HL-60 (cell line): ENCODE data around the gene SLC22A5.

Source experiments
- DNase-seq, 2 experiments: peaks; one replicate each; pipeline ENCODE4 v3.0.0-alpha.2; 2010 to 2020; ENCODE audit warnings: low read depth in 1 of 2, low spot score in 1 of 2
- H3K27ac ChIP-seq: fragments of 250-450 bp; sonication (Bioruptor Pico); replicated peaks from 2 replicates; pipeline ENCODE4 v1.5.1; 2020; ENCODE audit warnings: mild to moderate bottlenecking, moderate library complexity
- H3K27me3 ChIP-seq: fragments of 250-450 bp; sonication (Bioruptor Pico); 2 replicates; pipeline ENCODE4 v1.5.1; 2021; ENCODE audit warnings: mild to moderate bottlenecking, moderate library complexity; ENCODE audit not compliant: insufficient read depth, poor library complexity, severe bottlenecking
- H3K4me3 ChIP-seq: replicated peaks from 2 replicates; pipeline ENCODE4 v1.5.1; 2011; ENCODE audit warnings: mild to moderate bottlenecking, control low read depth, low read length; ENCODE audit not compliant: insufficient read depth
- GABPA ChIP-seq: IDR thresholded peaks from 2 replicates; pipeline ENCODE4 v1.6.1; 2012; ENCODE audit warnings: low read depth
- POLR2AphosphoS5 ChIP-seq: IDR thresholded peaks from 2 replicates; pipeline ENCODE4 v1.6.1; 2012; ENCODE audit warnings: low read depth
- SPI1 ChIP-seq: IDR thresholded peaks from 2 replicates; pipeline ENCODE4 v1.6.1; 2012; ENCODE audit warnings: low read depth, mild to moderate bottlenecking, borderline replicate concordance
- TF ChIP-seq, protein P1 (sequence below): IDR thresholded peaks from one replicate; pipeline ENCODE4 v1.5.1; 2011; ENCODE audit warnings: low read length, control low read depth, inconsistent platforms; ENCODE audit not compliant: insufficient read depth
- TF ChIP-seq, protein P2 (sequence below): IDR thresholded peaks from 2 replicates; pipeline ENCODE4 v1.6.1; 2012; ENCODE audit warnings: low read depth; ENCODE audit not compliant: insufficient replicate concordance

The SLC22A5 gene

DNA sequence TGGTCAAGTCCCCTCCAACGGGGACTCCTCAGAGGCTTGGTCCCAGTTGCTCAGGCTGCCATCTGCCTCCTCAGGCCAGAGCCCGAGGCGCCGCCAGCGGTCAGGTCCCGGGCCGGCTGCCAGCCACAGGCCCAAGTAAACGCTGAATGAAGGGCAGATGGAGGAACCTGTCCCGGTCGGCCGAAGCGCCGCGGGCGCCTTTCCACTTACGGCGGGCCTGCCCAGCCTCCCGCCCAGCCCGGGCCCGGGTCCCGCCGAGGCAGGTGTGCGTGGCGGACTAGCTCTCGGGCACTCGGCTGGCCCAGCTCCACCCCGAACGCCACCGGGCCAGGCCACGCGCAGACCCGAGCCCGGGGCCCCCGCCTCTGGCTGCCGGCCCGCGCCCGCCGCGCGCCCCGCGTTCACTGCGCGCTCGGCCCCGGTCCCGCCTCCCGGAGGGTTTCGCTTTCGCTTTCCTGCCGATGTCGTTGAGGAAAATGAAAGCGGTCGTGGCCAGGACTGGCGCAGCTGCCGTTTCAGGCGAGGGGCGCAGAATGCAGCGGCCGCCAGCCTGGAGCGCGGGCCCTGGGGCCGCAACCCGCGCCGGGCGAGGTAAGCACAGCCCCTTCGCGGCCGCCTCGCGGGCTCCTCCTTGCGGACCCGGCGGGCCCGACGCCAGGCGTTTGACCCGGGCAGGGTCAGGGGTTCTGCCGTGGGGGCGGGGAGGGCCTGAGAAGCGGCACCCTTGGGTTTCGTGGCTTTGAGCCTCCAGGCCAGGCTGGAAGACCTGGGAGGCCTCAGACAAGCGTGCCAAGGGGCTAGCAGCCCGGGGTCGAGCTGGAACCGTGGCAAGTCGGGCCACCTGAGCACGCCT, 41.2 kb downstream of the SLC22A5 start:
- peak overlapping the region; percentile 47 for H3K4me3 ChIP-seq
- peak overlapping the region; percentile 76 for H3K27ac ChIP-seq
- no peaks in the 10 kb centered on the region for H3K27me3 ChIP-seq
- TF ChIP-seq, protein P1, sequence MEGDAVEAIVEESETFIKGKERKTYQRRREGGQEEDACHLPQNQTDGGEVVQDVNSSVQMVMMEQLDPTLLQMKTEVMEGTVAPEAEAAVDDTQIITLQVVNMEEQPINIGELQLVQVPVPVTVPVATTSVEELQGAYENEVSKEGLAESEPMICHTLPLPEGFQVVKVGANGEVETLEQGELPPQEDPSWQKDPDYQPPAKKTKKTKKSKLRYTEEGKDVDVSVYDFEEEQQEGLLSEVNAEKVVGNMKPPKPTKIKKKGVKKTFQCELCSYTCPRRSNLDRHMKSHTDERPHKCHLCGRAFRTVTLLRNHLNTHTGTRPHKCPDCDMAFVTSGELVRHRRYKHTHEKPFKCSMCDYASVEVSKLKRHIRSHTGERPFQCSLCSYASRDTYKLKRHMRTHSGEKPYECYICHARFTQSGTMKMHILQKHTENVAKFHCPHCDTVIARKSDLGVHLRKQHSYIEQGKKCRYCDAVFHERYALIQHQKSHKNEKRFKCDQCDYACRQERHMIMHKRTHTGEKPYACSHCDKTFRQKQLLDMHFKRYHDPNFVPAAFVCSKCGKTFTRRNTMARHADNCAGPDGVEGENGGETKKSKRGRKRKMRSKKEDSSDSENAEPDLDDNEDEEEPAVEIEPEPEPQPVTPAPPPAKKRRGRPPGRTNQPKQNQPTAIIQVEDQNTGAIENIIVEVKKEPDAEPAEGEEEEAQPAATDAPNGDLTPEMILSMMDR = no peak
- TF ChIP-seq POLR2AphosphoS5 = no peak; the same call in 1 of the 2 replicates
- no peak for TF ChIP-seq SPI1
- TF ChIP-seq, protein P2, sequence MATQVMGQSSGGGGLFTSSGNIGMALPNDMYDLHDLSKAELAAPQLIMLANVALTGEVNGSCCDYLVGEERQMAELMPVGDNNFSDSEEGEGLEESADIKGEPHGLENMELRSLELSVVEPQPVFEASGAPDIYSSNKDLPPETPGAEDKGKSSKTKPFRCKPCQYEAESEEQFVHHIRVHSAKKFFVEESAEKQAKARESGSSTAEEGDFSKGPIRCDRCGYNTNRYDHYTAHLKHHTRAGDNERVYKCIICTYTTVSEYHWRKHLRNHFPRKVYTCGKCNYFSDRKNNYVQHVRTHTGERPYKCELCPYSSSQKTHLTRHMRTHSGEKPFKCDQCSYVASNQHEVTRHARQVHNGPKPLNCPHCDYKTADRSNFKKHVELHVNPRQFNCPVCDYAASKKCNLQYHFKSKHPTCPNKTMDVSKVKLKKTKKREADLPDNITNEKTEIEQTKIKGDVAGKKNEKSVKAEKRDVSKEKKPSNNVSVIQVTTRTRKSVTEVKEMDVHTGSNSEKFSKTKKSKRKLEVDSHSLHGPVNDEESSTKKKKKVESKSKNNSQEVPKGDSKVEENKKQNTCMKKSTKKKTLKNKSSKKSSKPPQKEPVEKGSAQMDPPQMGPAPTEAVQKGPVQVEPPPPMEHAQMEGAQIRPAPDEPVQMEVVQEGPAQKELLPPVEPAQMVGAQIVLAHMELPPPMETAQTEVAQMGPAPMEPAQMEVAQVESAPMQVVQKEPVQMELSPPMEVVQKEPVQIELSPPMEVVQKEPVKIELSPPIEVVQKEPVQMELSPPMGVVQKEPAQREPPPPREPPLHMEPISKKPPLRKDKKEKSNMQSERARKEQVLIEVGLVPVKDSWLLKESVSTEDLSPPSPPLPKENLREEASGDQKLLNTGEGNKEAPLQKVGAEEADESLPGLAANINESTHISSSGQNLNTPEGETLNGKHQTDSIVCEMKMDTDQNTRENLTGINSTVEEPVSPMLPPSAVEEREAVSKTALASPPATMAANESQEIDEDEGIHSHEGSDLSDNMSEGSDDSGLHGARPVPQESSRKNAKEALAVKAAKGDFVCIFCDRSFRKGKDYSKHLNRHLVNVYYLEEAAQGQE = no peak
- no peak for TF ChIP-seq GABPA
- peak in 1 of 2 experiments; percentile 62 for DNase-seq

DNA sequence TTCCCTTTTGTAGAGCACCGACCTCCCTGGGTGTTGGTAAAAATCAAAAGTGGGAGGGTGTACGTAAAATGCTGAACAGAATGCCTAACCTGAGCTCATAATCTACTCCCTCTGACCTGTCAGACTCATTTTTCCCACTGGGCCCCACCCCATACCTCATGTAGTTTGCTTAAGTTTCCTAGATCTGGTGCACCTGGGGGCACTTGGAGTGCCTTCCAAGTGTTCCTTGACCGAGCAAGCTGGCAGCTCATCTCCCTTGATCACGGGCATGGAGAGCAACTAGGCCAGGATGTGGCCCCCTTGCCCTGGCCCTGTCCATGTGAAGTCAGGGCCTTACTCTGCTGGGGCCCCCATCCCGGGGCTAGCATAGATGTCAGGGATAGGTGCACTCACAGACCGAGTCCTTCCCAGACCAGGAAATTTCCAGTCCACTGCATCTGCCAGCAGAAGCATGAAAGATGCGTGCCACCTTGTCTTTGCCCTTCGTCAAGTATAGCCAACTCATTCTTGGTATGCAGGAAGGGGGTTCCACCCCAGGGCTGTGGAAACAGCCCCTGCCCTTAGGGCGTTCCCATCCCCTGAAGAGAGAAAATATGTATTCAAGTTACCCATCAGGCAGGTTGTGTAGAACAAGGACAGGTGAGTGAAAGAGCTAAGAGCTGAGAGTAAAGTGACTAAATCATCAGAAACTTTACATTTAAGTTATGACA, 41.9 kb downstream of the SLC22A5 start:
- DNase-seq = no peak
- Histone ChIP-seq H3K4me3 (peak overlapping the region; percentile 47), H3K27ac (peak overlapping the region; percentile 76), H3K27me3 (no peaks in the 10 kb centered on the region)
- TF ChIP-seq, protein P2 = no peak

DNA sequence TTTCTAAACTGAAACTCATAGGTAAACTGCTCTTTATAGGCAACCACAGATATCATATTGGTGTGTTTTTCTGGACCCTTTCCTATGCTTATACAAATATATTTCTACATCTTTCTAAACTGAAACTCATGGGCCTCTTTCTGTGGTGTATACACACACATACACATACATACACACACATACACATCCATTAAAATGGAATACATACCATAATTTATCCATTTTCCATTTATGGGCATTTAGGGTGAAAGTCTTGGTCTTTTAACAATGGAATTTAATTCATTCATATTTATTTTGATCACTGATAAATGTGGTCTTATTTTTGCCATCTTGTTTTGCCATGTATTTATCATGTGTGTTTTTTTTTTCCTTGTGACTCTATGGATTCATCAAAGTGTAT, 44.1 kb downstream of the SLC22A5 start:
- no peak for DNase-seq
- Histone ChIP-seq H3K27me3 (no peaks in the 10 kb centered on the region), H3K4me3 (no peak overlapping the region), H3K27ac (peak overlapping the region; percentile 76; the same call in 1 of the 2 replicates)
- TF ChIP-seq POLR2AphosphoS5 (no peak), SPI1 (no peak), GABPA (no peak)
- TF ChIP-seq, protein P2 = no peak
- TF ChIP-seq, protein P1 = no peak
